Activated B cell treated with CpG ODN at 0.5 μM for 24 hours (primary cell): ENCODE results near the gene PLEKHG2. TPM values are rescaled to one million over a fixed set of nuclear protein-coding genes. Genes with fewer than 3 reads are reported as not detected.

Experiments
- ATAC-seq: fragments of 200-7000 bp; cut with Tn5 transposase; one replicate; pipeline ENCODE4 v1.10.0; 2021; ENCODE audit warnings: low read depth, mild to moderate bottlenecking, moderate library complexity
- CTCF ChIA-PET: fragments of 350-600 bp; sonication (Branson Sonifier 250); formaldehyde crosslinking; loops from one replicate; lab custom pipeline; 2021; ENCODE audit warnings: antibody characterized with exemption; lab: Charles Lee
- POLR2A ChIA-PET: fragments of 350-600 bp; sonication (Branson Sonifier 250); formaldehyde crosslinking; loops from one replicate; lab custom pipeline; 2021; ENCODE audit warnings: antibody characterized with exemption; lab: Charles Lee
- DNase-seq: peaks from one replicate; pipeline ENCODE4 v3.0.0; 2022
- H3K27ac Mint-ChIP-seq: one replicate; pipeline ENCODE4 v1.8.0; 2020; ENCODE audit warnings: mixed read lengths
- H3K27me3 Mint-ChIP-seq: one replicate; pipeline ENCODE4 v1.8.0; 2021; ENCODE audit warnings: mixed read lengths
- H3K36me3 Mint-ChIP-seq: one replicate; pipeline ENCODE4 v1.8.0; 2021; ENCODE audit warnings: low read depth, mixed read lengths
- H3K4me1 Mint-ChIP-seq: one replicate; pipeline ENCODE4 v1.8.0; 2021; ENCODE audit warnings: mixed read lengths
- H3K4me3 Mint-ChIP-seq: one replicate; pipeline ENCODE4 v1.8.0; 2020; ENCODE audit warnings: mild to moderate bottlenecking, mixed read lengths
- H3K9me3 Mint-ChIP-seq: one replicate; pipeline ENCODE4 v1.8.0; 2020; ENCODE audit warnings: mixed read lengths
- CTCF ChIP-seq: fragments of 200-600 bp; IDR thresholded peaks from one replicate; pipeline ENCODE4 v1.8.0; 2022; ENCODE audit warnings: antibody characterized with exemption, mild to moderate bottlenecking
- intact Hi-C: fragments of 100-400 bp; cut with micrococcal nuclease; formaldehyde crosslinking; loops from one replicate; pipeline ENCODE4 v1.15.1; 2024
- total RNA-seq: library from RNA; stranded (reverse); gene quantifications from 2 replicates; pipeline ENCODE4 v1.2.3, GENCODE V29; 2022

PLEKHG2 gene
- total RNA-seq, 1 donor from 2014 or later = 125 TPM

GRCh38 chr19:39422020-39422419 lies 9.6 kb downstream of the PLEKHG2 start:
- Mint-ChIP-seq H3K4me1 (peaks cover 3% of the 10 kb centered on the region), H3K4me3 (no peak overlapping the region), H3K9me3 (no peaks in the 10 kb centered on the region), H3K27me3 (no peaks in the 10 kb centered on the region), H3K36me3 (peaks cover 60% of the 10 kb centered on the region), H3K27ac (no peak overlapping the region)
- CTCF ChIA-PET = no interaction called here
- POLR2A ChIA-PET = interaction anchor here (0.6 to 15.0 kb wide), 5 partner anchors 8 to 167 kb away, joined by 3 to 285 read pairs (median 4); partner anchors contain the start of gene RPS16
- DNase-seq (no peak), ATAC-seq (no peak)
- no peak for TF ChIP-seq CTCF
- intact Hi-C loops = no loop called here

DNA sequence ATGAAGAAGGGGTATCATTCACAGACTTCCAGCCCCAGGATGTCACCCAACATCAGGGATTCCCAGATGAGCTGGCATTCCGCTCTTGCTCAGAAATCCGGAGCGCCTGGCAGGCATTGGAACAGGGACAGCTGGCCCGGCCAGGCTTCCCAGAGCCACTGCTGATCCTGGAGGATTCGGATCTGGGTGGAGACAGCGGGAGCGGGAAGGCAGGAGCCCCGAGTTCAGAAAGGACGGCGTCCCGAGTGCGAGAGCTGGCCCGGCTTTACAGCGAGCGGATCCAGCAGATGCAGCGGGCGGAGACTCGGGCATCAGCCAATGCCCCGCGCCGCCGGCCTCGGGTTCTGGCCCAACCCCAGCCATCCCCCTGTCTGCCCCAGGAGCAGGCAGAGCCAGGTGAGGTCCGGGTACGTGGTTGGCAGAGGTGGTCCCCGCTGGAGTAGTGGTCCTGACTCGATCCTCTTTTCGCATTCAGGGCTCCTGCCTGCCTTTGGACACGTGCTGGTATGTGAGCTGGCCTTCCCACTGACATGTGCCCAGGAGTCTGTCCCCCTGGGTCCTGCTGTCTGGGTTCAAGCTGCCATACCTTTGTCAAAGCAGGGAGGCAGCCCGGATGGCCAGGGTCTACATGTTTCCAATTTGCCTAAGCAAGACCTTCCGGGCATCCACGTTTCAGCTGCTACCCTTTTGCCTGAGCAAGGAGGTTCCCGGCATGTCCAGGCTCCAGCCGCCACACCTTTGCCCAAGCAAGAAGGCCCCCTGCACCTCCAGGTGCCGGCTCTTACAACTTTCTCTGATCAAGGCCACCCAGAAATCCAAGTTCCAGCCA lies 11.0 kb downstream of the PLEKHG2 start:
- H3K36me3 Mint-ChIP-seq = peaks cover 48% of the 10 kb centered on the region
- no peaks in the 10 kb centered on the region for H3K27me3 Mint-ChIP-seq
- ATAC-seq = no peak
- H3K9me3 Mint-ChIP-seq = no peaks in the 10 kb centered on the region
- ChIA-PET POLR2A (interaction anchor here (1.2 to 15.0 kb wide), 2 partner anchors 8 to 16 kb away, joined by 3 to 285 read pairs; partner anchors contain the start of gene RPS16), CTCF (no interaction called here)
- DNase-seq = no peak
- no peak overlapping the region for H3K4me3 Mint-ChIP-seq
- intact Hi-C loops = no loop called here
- H3K4me1 Mint-ChIP-seq = no peaks in the 10 kb centered on the region
- no peak overlapping the region for H3K27ac Mint-ChIP-seq
- TF ChIP-seq CTCF = no peak

- H3K9me3 Mint-ChIP-seq = no peaks in the 10 kb centered on the region
- H3K4me1 Mint-ChIP-seq = no peaks in the 10 kb centered on the region
- peaks cover 37% of the 10 kb centered on the region for H3K36me3 Mint-ChIP-seq
- no peaks in the 10 kb centered on the region for H3K27me3 Mint-ChIP-seq
- DNase-seq (no peak), ATAC-seq (no peak)
- ChIA-PET CTCF (no interaction called here), POLR2A (interaction anchor here (0.6 to 15.0 kb wide), 5 partner anchors 7 to 737 kb away, joined by 3 to 285 read pairs (median 3); partner anchors contain the start of genes PLEKHG2 and RPS16)
- intact Hi-C loops = no loop called here
- no peak for TF ChIP-seq CTCF
- H3K27ac Mint-ChIP-seq = no peak overlapping the region
- H3K4me3 Mint-ChIP-seq = no peak overlapping the region
Measured at GRCh38 chr19:39424934-39425333, 12.5 kb downstream of the PLEKHG2 start.

GRCh38 chr19:39425744-39426143 lies 13.3 kb downstream of the PLEKHG2 start:
- Mint-ChIP-seq H3K27ac (no peak overlapping the region), H3K27me3 (no peaks in the 10 kb centered on the region), H3K4me1 (peaks cover 6% of the 10 kb centered on the region), H3K9me3 (no peaks in the 10 kb centered on the region), H3K4me3 (no peak overlapping the region), H3K36me3 (peaks cover 36% of the 10 kb centered on the region)
- no peak for TF ChIP-seq CTCF
- POLR2A ChIA-PET = interaction anchor here (3.2 kb wide), 1 partner anchor 10 kb away, joined by 31 read pairs; the partner anchor contains the start of gene RPS16
- no peak for ATAC-seq
- DNase-seq = no peak
- intact Hi-C loops = no loop called here
- CTCF ChIA-PET = interaction anchor here (0.7 kb wide), 1 partner anchor 16 kb away, joined by 3 read pairs; no protein-coding TSS in a partner anchor

- Mint-ChIP-seq H3K36me3 (peaks cover 38% of the 10 kb centered on the region), H3K4me1 (peaks cover 10% of the 10 kb centered on the region), H3K27me3 (no peaks in the 10 kb centered on the region), H3K9me3 (no peaks in the 10 kb centered on the region), H3K27ac (no peak overlapping the region), H3K4me3 (no peak overlapping the region)
- ATAC-seq (no peak), DNase-seq (no peak)
- TF ChIP-seq CTCF = no peak
- POLR2A ChIA-PET = interaction anchor here (3.2 to 11.0 kb wide), 2 partner anchors 8 to 9 kb away, joined by 31 to 285 read pairs; partner anchors contain the start of genes PLEKHG2 and RPS16
- intact Hi-C loops = no loop called here
- CTCF ChIA-PET = interaction anchor here (0.7 kb wide), 1 partner anchor 15 kb away, joined by 3 read pairs; no protein-coding TSS in a partner anchor
Measured at GRCh38 chr19:39426170-39426569, 13.7 kb downstream of the PLEKHG2 start.
